ENCODE results near the gene CCR8.

CCR8 gene

DNA sequence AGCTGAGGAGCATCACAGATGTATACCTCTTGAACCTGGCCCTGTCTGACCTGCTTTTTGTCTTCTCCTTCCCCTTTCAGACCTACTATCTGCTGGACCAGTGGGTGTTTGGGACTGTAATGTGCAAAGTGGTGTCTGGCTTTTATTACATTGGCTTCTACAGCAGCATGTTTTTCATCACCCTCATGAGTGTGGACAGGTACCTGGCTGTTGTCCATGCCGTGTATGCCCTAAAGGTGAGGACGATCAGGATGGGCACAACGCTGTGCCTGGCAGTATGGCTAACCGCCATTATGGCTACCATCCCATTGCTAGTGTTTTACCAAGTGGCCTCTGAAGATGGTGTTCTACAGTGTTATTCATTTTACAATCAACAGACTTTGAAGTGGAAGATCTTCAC, 3.0 kb downstream of the CCR8 start:
- TF ChIP-seq, protein P1, sequence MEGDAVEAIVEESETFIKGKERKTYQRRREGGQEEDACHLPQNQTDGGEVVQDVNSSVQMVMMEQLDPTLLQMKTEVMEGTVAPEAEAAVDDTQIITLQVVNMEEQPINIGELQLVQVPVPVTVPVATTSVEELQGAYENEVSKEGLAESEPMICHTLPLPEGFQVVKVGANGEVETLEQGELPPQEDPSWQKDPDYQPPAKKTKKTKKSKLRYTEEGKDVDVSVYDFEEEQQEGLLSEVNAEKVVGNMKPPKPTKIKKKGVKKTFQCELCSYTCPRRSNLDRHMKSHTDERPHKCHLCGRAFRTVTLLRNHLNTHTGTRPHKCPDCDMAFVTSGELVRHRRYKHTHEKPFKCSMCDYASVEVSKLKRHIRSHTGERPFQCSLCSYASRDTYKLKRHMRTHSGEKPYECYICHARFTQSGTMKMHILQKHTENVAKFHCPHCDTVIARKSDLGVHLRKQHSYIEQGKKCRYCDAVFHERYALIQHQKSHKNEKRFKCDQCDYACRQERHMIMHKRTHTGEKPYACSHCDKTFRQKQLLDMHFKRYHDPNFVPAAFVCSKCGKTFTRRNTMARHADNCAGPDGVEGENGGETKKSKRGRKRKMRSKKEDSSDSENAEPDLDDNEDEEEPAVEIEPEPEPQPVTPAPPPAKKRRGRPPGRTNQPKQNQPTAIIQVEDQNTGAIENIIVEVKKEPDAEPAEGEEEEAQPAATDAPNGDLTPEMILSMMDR (IDR thresholded peaks at IDR 0.05), result no peak
- intact Hi-C loops (cut with DNase I; ENCODE audit: low total_unique reads), result no loop called here

DNA sequence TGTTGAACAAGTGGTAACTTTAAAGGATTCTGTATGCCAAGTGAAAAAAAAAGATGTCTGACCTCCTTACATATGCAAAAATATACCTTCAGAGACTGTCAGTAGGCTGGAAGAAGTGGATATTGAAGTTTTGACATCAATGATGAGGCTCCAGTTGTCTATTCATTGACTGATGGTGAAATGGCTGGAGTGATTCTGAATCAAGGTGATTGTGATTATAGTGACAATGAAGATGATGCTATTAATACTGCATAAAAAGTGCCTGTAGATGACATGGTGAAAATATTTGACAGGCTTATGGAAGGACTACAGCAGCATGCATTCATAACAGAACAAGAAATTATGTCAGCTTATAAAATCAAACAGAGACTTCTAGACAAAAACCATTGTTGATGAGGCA, 4.1 kb downstream of the CCR8 start:
- intact Hi-C loops (cut with DNase I; ENCODE audit: low total_unique reads), result no loop called here
- Histone ChIP-seq H3K4me1 (no peaks in the 10 kb centered on the region), H3K9me3 (no peaks in the 10 kb centered on the region), H3K4me3 (no peak overlapping the region), H3K36me3 (no peaks in the 10 kb centered on the region), H3K27ac (no peak overlapping the region), H3K27me3 (no peaks in the 10 kb centered on the region)
- TF ChIP-seq, protein P1 (IDR thresholded peaks at IDR 0.05), result no peak
- no peak for DNase-seq

More for the DNA sequence above, 3.0 kb downstream of the CCR8 start:
- H3K27ac ChIP-seq, result no peak overlapping the region
- H3K4me3 ChIP-seq, result no peak overlapping the region
- no peaks in the 10 kb centered on the region for H3K9me3 ChIP-seq
- no peaks in the 10 kb centered on the region for H3K4me1 ChIP-seq
- no peaks in the 10 kb centered on the region for H3K27me3 ChIP-seq
- no peaks in the 10 kb centered on the region for H3K36me3 ChIP-seq
- no peak for DNase-seq

DNA sequence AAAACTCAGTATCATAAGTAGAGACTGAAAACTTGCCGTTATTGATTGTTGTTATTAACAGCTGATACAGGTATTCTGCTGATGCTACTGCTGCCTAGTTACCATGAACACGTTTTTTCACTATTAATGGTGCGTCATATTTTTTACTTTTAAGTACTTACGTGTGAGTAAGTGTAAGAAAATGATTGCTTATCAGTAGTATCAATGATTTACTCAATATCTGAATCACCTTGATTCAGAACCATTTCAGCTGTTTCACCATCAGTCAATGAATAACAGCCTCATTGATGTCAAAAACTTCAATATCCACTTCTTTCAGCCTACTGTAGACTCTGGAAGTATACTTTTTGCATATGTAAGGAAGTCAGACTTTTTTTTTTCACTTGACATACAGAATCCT, 4.7 kb downstream of the CCR8 start:
- Histone ChIP-seq H3K9me3 (no peaks in the 10 kb centered on the region), H3K36me3 (no peaks in the 10 kb centered on the region), H3K27ac (no peak overlapping the region), H3K27me3 (no peaks in the 10 kb centered on the region), H3K4me1 (no peaks in the 10 kb centered on the region), H3K4me3 (no peak overlapping the region)
- intact Hi-C loops (cut with DNase I; ENCODE audit: low total_unique reads), result no loop called here
- no peak for DNase-seq
- TF ChIP-seq, protein P1 (IDR thresholded peaks at IDR 0.05), result no peak

DNA sequence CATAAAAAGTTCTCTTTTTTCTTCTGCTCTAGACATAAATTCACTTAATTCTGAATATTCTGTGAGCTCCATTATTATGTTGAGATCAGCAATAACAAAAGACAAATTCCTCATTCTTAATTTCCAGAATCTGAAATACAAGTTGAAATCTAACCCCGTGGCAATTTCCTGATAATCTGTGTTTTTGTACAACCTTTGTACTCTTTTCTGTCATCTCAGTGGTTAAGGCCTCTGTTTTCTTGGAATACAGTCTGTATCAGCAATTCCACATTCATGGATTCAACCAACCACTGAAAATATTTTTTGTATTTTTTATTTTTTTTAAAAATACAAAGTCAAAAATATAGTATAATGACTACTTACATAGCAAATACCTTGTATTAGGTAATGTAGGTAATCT, 8.7 kb downstream of the CCR8 start:
- TF ChIP-seq, protein P1 (IDR thresholded peaks at IDR 0.05), result no peak
- intact Hi-C loops (cut with DNase I; ENCODE audit: low total_unique reads), result no loop called here
- DNase-seq, result no peak

DNA sequence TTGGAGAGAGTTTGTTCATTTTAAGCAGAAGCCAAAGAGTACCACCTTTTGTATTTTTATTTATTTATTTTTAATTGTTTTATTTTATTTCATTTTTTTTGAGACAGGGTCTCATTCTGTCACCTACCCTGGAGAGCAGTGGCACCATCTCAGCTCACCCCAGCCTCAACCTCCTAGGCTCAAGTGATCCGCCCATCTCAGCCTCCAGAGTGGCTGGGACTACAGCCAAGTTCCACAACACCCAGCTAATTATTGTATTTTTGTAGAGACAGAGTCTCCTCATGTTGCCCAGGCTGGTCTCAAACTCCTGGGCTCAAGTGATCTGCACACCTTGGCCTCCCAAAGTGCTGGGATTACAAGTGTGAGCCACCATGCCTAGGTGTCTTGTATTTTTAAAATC, 9.6 kb downstream of the CCR8 start:
- TF ChIP-seq, protein P1 (IDR thresholded peaks at IDR 0.05), result no peak
- no peaks in the 10 kb centered on the region for H3K4me1 ChIP-seq
- H3K36me3 ChIP-seq, result no peaks in the 10 kb centered on the region
- DNase-seq, result no peak
- intact Hi-C loops (cut with DNase I; ENCODE audit: low total_unique reads), result no loop called here
- no peaks in the 10 kb centered on the region for H3K27me3 ChIP-seq
- no peak overlapping the region for H3K27ac ChIP-seq
- H3K4me3 ChIP-seq, result no peak overlapping the region
- no peaks in the 10 kb centered on the region for H3K9me3 ChIP-seq

More for the DNA sequence above, 8.7 kb downstream of the CCR8 start:
- Histone ChIP-seq H3K27ac (no peak overlapping the region), H3K4me3 (no peak overlapping the region), H3K4me1 (no peaks in the 10 kb centered on the region), H3K9me3 (no peaks in the 10 kb centered on the region), H3K27me3 (no peaks in the 10 kb centered on the region), H3K36me3 (no peaks in the 10 kb centered on the region)

DNA sequence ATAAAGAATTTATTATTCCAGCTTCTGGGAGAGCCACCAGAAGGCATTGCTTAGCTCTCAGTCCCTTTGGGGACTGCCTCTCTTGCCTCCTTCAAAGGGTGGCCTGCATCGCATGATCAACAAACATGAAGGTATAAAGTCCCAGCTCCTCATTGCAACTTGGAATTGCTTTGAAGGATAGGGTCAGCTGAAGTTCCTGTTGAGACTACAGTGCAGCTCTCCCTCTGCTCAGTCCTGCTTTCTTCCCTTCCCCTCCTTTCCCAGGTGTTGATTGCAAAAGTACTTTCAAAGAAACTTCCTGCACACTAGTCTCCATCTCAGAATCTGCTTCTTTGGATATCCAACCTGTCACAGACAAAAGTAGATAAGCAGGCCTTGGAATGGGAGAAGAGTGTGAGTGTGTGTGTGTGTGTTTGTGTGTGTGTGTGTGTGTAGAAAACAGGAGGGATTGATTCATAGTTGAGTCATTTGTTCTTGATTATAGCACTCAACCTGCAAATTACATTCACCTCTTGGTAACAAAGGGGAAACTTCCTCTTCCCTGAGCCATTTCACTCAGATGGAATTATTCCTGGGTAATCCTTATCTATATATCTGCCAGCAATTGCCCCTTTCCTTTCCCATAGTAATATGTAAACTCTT, 13.7 kb downstream of the CCR8 start:
- no peaks in the 10 kb centered on the region for H3K9me3 ChIP-seq
- intact Hi-C loops (cut with DNase I; ENCODE audit: low total_unique reads), result no loop called here
- no peak for DNase-seq

More for the DNA sequence above, 13.7 kb downstream of the CCR8 start:
- Histone ChIP-seq H3K27ac (no peak overlapping the region), H3K27me3 (no peaks in the 10 kb centered on the region), H3K36me3 (no peaks in the 10 kb centered on the region), H3K4me3 (no peak overlapping the region), H3K4me1 (no peaks in the 10 kb centered on the region)
- TF ChIP-seq, protein P1 (IDR thresholded peaks at IDR 0.05), result no peak
